LNCaP clone FGC (cell line): ENCODE results near the gene NRXN3.

ENCODE experiments used
- DNase-seq: peaks from one replicate; pipeline ENCODE4 v3.0.0-alpha.2; 2011; ENCODE audit warnings: low read depth
- H3K4me3 ChIP-seq: 2 replicates; pipeline ENCODE4 v1.5.1; 2011; ENCODE audit warnings: mild to moderate bottlenecking, low read depth, low read length, control low read depth
- CTCF ChIP-seq: IDR thresholded peaks from 2 replicates; pipeline ENCODE4 v1.5.1; 2012; ENCODE audit warnings: mild to moderate bottlenecking; ENCODE audit not compliant: control insufficient read depth, insufficient read depth; ENCODE audit errors: extremely low read depth

The NRXN3 gene

DNA sequence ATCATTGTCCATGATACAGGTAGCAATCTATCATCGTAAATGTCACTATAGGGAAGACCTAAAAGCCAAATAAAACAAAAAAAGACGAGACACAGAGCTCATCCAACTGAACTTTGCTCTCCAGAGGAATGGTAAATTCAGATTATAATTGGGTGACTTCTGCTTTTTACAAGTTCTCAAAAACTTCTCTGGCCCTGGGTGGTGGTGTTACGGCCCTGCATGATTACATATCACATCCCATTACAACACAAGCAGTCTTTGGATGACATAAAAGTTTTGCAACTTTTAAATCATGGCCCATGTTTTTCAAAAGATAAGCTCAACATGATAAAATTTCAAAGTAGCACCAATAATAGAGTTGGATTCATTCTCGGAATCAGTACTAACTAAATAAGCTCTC is 1741.6 kb downstream of the NRXN3 start:
- DNase-seq = no peak
- no peak overlapping the region for H3K4me3 ChIP-seq
- TF ChIP-seq CTCF = no peak

DNA sequence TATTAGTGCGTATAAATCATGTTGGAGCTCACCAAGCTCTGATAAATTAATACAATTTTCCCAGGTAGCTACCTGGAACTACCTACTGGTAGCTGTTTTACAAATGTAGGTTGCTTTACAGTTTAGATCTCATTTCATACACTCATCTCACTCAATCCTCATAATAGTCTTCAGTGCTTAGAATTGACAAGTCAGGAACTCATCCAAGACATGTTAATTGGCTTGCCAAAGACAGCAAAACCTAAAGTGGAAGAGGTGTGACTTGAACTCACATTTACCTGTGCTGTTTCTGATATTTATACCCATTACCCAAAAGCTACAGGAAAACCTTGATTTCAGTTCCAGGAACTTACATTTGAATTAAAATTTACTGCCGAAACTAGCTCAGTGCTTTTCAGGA is 1744.4 kb downstream of the NRXN3 start:
- TF ChIP-seq CTCF = no peak
- DNase-seq = no peak
- no peak overlapping the region for H3K4me3 ChIP-seq

- no peak for DNase-seq
- no peak for TF ChIP-seq CTCF
- no peak overlapping the region for H3K4me3 ChIP-seq
Observed at GRCh38 chr14:79915406-79915805, 1745.2 kb downstream of the NRXN3 start.

DNA sequence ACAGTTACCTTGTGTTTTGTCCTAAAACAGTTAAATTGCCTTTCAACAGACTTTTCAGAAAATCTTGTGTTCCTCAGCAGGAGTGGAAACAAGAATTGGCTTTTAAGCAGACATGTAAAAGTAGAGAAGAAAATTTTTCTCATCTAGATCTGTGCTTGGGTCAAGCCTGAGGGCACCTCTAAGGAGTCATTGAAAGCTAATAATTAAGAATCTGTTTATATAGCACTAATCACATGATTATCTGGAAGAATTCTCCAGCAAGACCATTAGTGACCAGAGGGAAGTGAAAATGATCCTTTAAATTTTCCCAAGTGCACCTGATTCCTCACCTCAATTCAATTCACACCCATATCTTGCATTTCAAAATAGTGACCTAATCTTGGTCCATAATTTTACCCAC is 1746.1 kb downstream of the NRXN3 start:
- no peak overlapping the region for H3K4me3 ChIP-seq
- no peak for DNase-seq
- TF ChIP-seq CTCF = no peak

GRCh38 chr14:79916892-79917291 is 1746.7 kb downstream of the NRXN3 start:
- no peak overlapping the region for H3K4me3 ChIP-seq
- DNase-seq = no peak
- no peak for TF ChIP-seq CTCF
